ENCODE results near the gene AARS2.

- no peak for TF ChIP-seq OVOL2 (CRISPR knock-in tag; IDR thresholded peaks at IDR 0.05; ENCODE audit: borderline replicate concordance)
- no peak for TF ChIP-seq NR2C2 (CRISPR knock-in tag; IDR thresholded peaks at IDR 0.05)
- TF ChIP-seq, protein P1, sequence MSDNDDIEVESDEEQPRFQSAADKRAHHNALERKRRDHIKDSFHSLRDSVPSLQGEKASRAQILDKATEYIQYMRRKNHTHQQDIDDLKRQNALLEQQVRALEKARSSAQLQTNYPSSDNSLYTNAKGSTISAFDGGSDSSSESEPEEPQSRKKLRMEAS (CRISPR knock-in tag; IDR thresholded peaks at IDR 0.05), result no peak
- TF ChIP-seq ETV6 (CRISPR knock-in tag; IDR thresholded peaks at IDR 0.05), result no peak
- TF ChIP-seq NR1H2 (CRISPR knock-in tag; IDR thresholded peaks at IDR 0.05), result no peak
- no peak for TF ChIP-seq CTCF (IDR thresholded peaks at IDR 0.05)
- TF ChIP-seq, protein P2, sequence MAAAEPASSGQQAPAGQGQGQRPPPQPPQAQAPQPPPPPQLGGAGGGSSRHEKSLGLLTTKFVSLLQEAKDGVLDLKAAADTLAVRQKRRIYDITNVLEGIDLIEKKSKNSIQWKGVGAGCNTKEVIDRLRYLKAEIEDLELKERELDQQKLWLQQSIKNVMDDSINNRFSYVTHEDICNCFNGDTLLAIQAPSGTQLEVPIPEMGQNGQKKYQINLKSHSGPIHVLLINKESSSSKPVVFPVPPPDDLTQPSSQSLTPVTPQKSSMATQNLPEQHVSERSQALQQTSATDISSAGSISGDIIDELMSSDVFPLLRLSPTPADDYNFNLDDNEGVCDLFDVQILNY (CRISPR knock-in tag; IDR thresholded peaks at IDR 0.05), result no peak
- no peak for TF ChIP-seq GTF2I (CRISPR knock-in tag; conservative IDR thresholded peaks at IDR 0.05)
These were observed 56.4 kb downstream of the AARS2 start for GRCh38 chr6:44256775-44257024.
